HG03097 (cell line): ENCODE data around the gene ZNF609.
"Not testable (repeated sequence)": the region's sequence is repeated elsewhere in the genome, so short reads cannot be mapped to it uniquely, and the experiment has no call there.

Experiments used
- ATAC-seq: cut with Tn5 transposase; IDR thresholded peaks from one replicate; pipeline ENCODE4 v1.9.1; 2021; ENCODE audit not compliant: unreplicated experiment, low FRiP score

Gene ZNF609

DNA sequence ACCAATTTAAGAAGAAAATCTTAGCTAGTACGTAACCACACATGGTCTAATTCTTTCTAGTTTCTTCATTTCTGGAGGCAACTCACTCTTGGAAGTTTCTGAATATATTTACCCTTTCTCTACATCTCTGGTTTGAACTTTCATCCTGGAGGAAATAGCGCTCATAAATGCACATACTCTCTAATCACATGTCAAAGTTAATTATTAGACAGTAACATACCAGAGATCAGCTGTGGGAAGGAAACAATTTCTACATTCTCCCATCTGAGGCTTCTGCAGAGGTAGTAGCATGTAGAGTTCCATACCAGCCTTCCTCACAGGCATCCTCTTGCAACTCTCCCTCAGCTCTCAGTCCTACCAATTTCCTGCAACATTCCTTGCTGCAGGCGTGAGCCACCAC is 182.5 kb downstream of the ZNF609 start:
- ATAC-seq: no peak

DNA sequence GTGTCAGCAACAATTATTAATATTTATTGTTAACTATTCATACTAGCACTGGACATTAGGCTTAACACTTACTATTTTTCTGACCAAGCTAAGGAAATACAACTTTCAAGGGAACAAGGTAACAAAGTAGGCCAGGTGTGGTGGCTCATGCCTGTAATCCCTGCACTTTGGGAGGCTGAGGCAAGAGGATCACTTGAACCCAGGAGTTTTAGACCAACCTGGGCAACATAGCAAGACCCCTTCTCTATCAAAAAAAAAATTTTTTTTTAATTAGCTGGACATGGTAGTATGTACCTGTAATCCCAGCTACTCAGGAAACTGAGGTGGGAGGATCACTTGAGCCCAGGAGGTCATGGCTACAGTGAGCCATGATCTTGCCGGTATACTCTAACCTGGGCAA is 183.3 kb downstream of the ZNF609 start:
- no peak for ATAC-seq

GRCh38 chr15:64644811-64645210 is 184.4 kb downstream of the ZNF609 start:
- ATAC-seq: not testable (repeated sequence)

- ATAC-seq: no peak
Measured at GRCh38 chr15:64645995-64646394, 185.6 kb downstream of the ZNF609 start.

- ATAC-seq: no peak
Measured at GRCh38 chr15:64647367-64647766, 187.0 kb downstream of the ZNF609 start.

DNA sequence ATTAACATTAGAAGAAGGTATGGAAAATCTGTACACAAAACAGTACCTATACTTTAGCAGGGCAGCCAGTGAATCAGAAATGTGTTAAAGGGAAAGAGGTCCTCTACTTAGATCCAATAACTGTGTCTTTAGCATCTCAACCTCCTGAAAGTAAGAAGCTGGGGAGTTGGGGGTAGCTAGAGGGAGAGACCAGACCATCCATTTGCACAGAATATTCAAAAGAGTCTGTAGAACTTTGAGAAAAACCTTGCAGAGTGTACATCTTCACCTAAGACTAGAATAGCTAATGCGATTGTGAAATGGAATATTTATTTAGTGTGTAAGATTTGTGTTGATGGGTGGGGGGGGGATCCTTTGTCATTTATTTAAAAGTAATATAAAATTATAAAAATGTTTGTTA is 190.2 kb downstream of the ZNF609 start:
- no peak for ATAC-seq

DNA sequence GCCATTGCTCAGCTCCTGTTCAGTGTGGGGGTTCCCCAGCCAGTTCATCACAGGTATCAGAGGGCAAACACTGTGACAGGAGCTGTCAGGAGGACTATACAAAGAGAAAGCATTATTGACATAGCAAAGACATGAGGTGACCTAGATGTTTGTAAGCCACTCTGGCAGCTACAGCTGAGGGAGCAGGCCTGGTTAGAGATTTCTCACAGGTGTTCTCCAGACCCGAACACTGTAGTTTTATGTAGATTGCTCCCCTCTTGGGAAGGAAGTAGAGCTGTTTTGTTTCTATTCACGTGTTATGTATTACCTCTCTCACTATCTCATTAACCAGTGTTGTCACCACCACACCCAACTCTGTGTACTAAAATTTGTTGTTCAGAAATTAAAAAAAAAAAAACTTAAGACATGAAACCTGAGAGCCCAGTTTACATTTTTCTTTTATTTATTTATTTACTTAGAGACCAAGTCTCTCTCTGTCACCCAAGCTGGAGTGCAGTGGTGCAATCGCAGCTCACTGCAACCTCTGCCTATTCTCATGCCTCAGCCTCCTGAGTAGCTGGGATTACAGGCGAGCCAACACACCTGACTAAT is 191.3 kb downstream of the ZNF609 start:
- peak; percentile 72 for ATAC-seq

DNA sequence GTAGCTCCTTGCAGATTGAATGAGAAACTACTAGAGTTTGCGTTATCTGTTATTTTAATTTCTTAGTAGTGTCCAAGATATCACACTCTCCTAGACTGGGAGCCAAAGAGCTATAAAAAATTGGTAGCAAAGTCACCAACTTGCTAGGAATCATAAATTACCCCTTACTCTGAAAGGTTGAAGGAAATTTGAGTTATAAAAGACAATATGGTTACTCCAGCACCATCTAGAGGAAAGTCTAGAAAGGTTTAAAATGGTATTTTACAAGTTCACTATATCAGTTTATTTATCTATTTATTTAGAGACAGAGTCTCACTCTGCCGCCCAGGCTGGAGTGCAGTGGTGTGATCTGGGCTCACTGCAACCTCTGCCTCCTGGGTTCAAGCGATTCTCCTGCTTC is 193.4 kb downstream of the ZNF609 start:
- ATAC-seq: no peak

DNA sequence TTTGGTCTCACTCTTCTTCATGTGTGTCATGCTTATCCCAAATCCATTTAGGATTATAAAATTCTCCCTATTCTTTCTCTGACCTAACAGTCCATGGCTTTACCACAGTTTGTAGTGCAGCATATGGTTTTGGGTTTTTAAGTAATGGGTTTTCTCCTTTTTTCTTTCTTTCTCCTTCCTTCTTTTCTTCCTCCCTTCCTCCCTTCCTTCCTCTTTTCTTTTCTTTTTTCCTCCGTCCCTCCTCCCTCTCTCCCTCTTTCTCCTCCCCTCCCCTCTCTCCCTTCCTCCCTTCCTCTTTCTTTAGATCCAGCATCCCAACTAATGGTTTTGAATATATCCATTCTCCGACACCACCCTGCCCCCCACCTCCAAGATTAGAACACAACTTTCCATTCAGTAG is 196.1 kb downstream of the ZNF609 start:
- no peak for ATAC-seq

DNA sequence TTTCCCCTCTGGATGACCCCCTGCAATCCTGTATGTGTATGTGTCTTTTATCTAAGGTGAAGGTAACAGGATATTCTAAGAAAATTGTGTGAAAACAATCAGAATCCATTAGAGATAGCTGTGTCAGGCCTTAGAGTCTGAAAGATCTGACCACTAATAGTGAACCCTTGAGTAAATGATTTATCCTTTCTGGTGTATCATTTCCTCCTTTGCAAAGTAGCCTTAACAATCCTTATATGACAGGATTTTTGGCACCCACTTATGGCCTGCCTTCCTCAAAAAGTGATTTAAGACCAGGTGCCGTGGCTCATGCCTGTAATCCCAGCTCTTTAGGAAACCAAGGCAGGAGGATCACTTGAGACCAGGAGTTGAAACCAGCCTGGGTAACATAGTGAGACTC is 204.8 kb downstream of the ZNF609 start:
- ATAC-seq: peak; percentile 79

DNA sequence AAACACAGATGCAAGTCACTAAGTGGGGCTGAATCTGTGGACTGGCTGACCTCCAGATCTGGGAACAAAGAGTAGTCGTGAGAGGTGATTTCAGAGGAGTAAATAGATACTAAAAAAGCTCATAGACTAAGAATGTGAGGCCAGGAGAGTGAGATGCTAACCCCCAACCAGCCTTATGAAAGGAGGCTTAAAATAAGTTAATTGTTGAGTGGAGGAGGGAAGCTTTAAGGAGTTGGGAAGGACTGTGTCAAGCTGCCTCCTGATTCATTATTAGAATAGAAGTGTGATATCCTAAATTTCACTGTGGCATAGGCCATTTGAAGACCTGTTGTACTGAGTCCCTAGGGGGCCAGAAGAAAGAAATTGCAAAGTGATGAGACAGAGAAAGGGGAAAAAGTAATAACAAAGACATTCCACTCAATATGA is 207.4 kb downstream of the ZNF609 start:
- ATAC-seq: no peak

GRCh38 chr15:64673866-64674265 is 213.5 kb downstream of the ZNF609 start:
- no peak for ATAC-seq

- ATAC-seq: no peak
Measured at GRCh38 chr15:64678126-64678819, 217.9 kb downstream of the ZNF609 start.

GRCh38 chr15:64680097-64680496 is 219.7 kb downstream of the ZNF609 start:
- no peak for ATAC-seq

GRCh38 chr15:64681424-64682024 is 221.1 kb downstream of the ZNF609 start:
- no peak for ATAC-seq

DNA sequence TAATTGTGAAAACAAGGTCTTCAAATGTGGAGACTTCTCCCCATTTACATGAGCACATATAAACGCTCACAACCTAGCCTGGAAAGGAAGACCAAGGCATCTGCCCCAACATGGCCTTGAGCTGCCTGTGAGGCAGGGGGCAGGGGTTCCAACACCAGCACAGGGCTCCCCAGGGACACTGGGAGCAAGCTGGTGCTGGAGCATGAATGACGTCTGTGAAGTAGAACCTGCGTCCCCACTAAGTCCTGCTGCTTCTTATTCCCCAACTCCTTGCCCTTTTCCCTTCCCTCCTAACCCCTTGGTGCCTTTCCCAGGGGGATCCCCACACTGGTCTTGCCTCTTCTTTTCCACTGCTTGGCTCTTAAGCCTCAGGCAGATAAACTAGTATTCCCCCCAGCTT is 221.9 kb downstream of the ZNF609 start:
- ATAC-seq: no peak

DNA sequence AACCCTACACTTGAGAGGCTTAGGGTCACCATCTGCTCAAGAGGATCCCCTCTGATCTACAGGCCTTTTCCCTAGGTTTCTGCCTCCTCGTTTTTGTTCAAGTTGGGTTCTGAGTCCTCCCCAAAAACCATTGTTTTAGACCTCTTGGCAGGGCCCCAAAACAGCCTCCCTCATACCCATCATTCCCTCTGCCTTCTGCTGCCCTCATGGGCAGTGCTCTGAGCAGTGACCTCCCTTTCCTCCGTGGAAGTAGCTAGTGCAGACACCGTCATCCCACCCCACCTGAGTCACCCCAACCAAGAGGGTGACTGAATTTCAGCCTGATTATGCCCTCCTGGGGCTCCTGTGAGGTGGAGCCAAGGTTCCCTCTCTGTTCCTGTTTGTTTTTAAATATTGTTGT is 223.0 kb downstream of the ZNF609 start:
- no peak for ATAC-seq

GRCh38 chr15:64685230-64685888 is 225.0 kb downstream of the ZNF609 start:
- ATAC-seq: no peak

- ATAC-seq: no peak
Measured at GRCh38 chr15:64686130-64686735, 225.9 kb downstream of the ZNF609 start.

- ATAC-seq: no peak
Measured at GRCh38 chr15:64687172-64687571, 226.8 kb downstream of the ZNF609 start.

GRCh38 chr15:64687688-64688087 is 227.3 kb downstream of the ZNF609 start:
- ATAC-seq: no peak
